SHP77 (cell line): Measurements from ENCODE around the gene LAPTM4A.
"Not testable (repeated sequence)": the region's sequence is repeated elsewhere in the genome, so short reads cannot be mapped to it uniquely, and the experiment has no call there.

ENCODE experiments used
- DNase-seq, 2 experiments: peaks; one replicate each; lab custom pipeline; 2025; lab: John Stamatoyannopoulos, UW

LAPTM4A gene

DNA sequence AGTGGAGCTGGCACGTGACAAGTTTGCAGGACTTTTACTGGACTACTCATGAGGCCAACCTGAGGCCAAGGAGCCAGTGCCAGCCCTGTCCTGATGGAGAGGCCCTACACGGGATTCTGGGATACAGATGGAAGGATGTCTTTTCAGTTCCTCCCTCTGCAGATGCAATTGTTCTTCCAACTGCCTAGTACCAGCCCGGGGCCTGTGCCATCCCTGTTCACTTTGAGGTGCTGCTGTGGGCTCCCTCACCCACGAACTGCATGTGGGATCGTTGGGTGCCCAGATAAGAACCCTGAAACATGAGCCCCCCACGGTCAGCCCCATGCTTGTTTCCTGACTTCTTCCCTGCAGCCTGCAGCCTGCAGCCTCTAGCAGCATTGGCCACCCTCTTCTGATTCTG is 25.3 kb upstream of the LAPTM4A start:
- no peak for DNase-seq

DNA sequence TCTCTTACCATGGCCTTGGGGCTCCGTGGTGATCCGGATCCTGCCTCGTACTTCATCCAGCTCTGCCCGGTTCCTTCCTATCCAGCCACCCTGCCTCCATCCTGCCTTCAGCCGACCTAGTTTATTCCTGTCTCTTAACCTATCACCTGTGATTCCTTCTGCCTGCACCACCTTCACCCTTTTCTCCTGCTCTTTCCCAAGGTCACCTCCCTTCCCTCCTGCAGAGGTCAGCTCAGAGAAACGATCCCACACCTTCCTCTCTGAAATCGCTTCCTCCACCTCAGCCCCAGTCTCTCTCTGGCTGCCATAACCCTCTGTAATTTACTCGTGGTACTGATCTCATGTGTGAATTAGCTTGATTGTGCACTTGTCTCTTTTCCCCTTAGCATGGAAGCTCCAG is 23.5 kb upstream of the LAPTM4A start:
- DNase-seq, result no peak

DNA sequence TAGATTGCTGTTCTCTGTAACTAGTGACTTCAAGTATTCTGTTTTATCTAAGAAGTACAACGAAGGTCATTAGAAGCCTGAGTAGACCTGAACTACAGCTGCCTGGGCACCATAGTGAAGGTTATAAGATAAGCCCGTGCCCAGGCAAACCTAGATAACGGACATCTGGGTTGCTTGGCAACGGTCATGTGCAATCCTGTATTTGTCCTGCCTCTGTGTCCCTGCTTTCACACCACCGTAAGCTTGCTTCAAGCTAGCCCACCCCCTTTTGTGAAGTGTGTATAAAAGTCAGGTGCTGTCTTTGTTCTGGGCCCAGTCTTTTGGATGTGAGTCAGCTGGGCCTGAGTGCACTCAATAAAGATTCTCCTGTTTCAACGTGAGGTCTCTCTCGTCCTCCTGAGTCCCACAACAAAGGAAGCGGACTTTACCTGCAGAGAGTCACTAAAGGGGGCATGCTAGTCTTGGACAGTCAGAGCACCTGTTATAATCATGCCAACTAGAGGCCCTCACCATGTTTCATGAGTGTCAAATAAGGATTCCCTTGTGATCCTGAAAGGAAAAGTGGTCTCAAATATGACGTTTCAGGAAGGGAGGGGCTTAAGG is 22.7 kb upstream of the LAPTM4A start:
- not testable (repeated sequence) for DNase-seq

DNA sequence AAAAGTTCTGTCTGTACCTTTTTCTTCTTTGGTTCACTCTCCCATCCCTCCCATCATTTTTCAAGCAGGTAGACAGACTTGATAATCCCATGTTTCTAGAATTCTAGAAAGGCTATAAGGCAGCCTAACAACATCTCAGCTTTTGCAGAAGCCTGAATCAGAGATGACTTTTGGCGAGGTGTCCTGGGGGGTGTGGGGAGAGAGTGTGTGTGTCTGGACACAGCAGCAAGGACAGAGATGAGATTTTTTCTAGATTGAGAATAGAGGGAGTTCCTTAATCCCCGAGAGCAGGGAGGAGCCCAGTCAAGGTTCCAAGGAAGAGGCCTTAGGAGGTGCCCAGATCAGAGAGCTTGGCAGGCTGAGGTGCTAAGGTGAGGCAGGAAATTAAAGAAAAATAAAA is 22.0 kb upstream of the LAPTM4A start:
- DNase-seq, result no peak

DNA sequence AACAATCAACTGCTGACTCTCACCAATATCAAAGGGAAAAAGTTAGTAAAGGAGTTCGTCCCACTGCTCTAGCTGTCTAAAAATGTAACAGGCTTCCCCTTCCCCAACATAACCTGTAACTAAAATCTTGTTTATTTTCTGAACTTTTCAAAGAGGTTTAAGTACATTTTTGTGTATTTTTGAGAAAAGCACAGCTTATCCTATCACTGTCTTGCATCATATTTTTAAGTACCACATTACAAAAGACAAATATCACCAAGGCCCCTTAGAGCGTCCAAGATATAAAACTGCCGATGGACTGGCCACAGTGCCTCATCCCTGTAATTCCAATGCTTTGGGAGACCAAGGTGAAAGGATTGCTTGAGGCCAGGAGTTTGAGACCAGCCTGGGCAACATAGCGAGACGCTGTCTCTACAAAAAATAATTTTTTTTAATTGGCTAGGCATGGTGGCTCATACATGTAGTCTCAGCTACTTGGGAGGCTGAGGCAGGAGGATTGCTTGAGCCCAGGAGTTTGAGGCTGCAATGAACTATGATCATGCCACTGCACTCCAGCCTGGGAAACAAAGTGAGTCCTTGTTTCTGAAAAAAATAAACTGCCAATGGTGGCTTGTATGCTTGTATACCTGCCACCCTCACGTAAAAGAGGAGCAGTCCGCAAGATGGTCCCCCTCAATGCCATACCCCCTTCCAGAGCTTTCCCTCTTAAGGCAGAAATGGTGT is 21.2 kb upstream of the LAPTM4A start:
- no peak for DNase-seq

DNA sequence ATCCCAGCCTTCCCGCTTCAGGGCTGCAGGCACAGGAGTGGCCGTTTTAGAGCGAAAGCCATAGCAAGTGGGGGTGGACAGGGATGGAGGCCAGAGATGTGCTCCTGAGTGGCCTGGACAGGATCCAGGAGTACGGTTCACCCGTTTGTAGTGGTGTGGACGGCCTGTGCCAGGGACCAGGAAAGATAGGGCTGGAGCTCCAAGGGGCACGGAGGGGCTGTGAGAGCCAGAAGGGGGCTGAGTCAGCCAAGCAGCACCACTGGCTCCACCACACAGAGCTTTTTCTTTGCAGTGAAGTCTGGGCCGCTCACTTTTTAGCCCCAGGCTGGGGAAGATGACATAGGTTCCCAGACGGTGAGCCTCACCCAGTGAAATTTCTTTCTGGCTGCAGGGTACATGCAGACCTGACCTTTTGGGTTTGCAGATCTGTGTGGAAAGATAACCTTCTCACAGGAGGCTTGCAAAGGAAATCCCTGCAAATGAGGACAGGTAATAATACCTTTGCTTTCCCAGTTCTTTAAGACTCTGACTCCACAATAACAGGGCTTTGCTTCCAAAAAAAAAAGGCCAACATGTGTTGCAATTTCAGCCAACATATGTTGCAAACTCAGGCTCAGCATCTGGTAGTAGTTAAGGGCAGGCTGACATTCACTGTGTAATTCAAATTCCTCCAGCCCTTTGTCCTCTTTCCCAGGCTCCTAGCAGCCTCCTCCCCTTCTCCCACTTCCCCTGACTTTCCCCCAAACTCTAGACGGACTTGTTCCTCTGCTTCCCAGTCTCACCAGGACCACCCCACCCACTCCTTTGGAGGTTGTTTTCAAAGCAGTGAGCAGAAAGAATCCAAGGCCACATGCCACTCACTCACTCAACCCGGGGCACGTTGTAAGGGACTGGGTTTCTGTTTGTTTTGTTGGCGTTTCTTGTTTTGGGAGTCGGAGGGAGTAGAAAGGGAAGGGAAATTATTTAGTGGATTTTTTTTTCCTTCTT is 20.3 kb upstream of the LAPTM4A start:
- no peak for DNase-seq

DNA sequence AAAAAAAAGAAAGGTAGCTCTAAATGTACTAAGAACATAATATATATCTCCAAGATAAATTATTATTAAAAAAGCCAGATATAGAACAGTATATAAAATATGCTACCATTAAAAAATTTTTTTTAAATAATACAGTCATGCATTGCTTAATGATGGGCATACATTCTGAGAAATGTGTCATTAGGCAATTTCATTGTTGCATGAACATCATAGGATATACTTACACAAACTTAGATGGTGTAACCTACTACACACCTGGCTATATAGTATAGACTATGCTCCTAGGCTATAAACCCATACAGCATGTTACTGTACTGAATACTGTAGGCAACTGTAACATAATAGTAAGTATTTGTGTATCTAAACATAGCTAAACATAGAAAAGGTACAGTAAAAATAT is 18.3 kb upstream of the LAPTM4A start:
- DNase-seq, result no peak

DNA sequence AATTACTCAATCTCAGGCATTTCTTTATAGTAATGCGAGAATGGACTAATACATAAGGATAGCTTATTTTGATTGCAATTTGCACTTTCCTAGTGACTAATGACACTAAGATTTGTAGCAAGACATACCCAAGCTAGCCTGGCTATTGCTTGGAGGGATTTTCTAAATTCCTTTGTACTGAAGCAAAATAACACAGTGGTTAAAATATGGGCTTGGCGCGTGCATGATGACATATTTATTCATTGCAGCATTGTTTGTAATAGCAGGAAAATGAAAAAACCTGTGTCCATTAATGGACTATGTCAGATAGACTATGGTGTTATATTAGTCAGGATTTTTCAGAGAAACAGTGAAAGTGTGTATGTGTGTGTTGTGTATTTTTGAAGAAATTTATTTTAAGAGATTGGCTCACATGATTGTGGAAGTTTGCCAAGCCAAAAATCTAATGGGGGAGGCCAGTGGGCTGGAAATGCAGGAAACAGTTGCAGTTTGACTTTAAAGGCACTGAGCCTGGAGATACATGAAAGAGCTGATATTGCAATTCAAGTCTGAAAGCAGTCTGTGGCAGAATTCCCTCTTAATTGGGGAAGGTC is 16.7 kb upstream of the LAPTM4A start:
- no peak for DNase-seq

DNA sequence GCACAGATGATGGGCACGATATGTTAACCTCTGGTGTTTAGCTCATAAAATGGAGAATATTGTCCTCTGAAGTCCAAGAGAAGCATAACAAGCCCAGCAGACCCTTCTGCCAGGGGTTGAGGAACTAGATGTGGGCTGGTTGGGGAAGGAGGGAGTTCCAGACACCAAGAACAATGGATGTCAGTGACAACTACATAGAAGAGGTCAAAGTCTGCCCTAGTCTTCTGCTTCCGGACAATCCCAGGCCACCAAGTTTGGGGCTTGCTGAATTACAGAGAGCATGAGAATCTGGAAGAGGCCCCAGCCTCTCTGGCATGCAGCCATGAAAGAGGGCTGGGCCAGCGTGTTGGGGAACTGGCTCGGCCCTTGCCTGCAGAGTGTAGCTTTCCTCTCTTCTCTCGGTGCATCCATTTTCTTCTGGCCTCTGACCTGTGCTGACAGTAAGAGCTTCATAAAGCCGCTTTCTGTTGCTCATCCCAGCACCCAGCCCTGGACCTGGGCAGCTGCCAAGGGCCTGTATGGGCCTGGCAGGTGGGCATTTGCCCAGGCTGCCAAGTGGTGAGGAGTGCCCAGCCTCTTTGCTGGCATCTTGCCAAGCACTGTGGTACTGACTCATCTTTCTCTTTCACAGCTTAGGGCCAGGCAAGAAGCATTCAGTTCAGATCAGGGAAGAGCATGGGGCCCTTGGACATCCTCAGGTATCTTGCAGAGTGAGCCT is 14.6 kb upstream of the LAPTM4A start:
- DNase-seq, result peak; percentile 65 to 82

DNA sequence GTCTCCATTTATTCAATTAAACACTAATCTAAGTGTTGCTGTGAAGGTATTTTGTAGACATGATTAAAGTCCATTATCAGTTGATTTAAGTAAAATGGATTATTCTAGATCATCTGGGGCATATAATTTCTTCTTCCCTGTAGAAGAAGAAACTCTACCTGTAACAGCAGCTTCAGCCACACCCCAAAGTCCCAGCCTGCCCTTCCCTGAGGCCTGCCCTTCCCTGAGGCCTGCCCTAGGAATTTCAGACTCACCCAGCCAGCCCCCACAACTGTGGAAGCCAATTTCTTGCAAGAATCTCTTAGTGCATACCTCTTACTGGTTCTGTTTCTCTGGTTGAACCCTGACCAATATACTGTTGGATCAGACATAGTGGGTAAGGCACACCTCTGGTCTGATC is 13.4 kb upstream of the LAPTM4A start:
- no peak for DNase-seq

DNA sequence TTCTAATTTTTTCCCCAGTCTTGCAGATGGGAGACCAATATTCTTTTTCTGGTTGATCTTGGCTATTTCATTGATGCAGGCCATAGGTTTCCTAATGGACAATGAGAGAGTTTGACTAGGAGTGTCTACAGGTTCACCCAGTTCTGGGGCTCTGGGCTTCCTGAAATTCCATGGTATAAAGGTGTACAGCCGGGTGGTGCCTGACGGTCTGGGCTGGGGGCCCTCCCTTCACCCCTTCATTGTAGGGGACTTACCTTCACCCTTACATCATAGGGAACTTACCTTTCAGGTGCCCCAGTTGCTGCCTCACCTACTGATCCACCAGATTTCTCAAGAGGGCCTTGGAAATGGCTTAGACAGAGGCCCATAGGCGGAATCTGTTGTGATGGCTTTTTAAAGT is 13.0 kb upstream of the LAPTM4A start:
- DNase-seq, result no peak

DNA sequence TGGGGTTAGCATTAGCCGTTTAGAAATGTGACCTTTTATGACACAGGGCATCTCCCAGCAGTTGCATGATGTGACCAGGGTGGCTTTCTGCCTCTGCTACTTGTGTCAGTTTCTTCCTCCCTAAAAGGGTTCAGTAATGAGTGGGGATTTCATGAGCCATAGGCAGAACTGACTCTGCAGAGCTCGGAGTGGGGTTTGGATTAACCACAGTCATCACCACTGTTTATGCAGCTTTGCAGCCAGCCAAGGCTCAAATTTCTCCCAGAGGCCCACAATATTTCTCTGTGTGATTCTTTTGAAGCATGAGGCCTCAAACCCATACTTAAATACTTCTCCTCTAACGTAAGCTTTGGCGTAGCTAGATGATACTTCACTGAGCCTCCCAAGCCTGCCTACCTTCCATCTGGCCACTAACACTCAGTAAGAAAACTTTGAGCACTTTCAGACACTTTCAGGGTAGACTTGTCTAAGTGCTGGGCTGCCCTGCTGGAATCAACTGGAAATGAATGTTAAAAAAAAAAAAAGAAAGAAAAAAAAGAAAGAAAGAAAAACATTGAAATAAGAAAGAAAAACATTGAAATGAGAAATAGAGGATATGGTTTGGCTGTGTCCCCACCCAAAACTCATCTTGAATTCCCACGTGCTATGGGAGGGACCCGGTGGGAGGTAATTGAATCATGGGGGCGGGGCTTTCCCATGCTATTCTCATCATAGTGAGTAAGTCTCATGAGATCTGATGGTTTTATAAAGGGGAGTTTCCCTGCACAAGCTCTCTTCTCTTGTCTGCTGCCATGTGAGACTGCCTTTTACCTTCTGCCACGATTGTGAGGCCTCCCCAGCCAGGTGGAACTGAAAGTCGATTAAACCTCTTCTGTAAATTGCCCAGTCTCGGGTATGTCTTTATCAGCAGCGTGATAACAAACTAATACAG is 11.5 kb upstream of the LAPTM4A start:
- no peak for DNase-seq

DNA sequence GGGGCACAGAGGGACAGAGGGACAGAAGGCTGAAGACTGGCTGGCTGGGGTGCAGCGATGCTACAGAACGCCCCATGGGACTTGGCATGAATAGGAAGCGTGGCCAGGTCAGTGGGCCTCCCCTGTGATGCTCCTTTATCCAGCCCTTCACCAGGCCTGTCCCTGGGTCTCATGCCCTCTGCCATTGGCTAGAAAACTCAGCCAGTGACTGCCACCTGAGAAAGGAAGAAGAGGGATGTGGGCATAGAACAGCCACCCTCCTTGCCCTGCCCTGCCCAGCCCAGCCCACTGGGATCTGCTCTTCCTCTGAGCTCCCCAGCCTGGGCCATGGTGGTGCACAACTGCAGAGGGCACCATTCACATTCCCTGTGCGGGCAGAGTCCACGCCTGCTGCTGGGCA is 10.5 kb upstream of the LAPTM4A start:
- no peak for DNase-seq

DNA sequence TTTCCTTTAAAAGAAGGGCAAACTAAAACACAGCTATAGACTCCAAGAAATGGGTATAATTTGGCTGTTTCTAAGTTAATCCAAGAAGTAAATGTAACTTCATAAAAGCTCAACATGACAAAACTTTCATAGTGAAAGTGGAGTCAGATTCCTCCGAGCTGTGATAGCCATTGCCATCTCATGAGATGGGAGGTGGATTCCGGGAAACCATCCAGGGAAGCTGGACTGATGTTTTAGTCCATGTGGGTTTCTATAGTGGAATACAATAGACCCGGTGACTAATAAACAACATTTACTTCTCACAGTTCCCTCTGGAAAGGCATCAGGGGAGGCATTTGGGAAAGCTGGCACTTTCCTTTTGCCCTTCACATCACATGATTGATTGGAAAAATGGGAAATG is 10.0 kb upstream of the LAPTM4A start:
- no peak for DNase-seq

DNA sequence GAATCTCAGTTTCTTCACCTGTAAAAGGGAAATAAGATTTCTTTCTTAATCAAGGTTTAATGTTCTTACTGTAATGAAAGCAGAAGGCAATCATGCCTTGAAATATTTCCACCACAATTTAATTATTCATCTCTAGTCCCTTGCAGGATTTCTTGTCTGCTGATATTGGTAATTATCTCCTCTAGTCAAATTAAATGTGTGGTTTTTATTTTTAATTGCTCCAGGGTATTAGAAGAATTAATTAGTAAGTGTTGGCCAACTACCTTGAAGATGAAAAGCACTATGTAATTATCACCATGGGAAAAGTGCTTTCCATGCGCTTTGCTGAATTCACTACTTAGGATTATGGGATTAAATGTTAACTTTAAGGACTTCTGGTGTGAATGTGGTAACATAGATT is 8.7 kb upstream of the LAPTM4A start:
- no peak for DNase-seq

DNA sequence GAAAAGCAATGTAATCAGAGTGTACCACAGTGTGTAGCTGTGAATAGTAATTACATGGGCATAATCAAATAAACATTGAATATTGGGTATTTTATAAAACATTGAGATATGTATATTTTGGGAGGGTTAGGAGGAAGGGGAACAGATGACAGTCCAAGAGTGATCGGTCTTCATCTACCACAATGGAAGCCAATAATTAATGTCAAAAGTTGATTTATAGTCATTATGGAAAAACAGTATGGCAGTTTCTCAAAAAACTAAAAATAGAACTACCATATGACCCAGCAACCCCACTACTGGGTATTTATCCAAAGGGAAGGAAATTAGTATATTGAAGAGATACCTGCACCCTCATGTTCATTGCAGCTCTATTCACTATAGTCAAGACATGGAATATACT is 5.8 kb upstream of the LAPTM4A start:
- no peak for DNase-seq

DNA sequence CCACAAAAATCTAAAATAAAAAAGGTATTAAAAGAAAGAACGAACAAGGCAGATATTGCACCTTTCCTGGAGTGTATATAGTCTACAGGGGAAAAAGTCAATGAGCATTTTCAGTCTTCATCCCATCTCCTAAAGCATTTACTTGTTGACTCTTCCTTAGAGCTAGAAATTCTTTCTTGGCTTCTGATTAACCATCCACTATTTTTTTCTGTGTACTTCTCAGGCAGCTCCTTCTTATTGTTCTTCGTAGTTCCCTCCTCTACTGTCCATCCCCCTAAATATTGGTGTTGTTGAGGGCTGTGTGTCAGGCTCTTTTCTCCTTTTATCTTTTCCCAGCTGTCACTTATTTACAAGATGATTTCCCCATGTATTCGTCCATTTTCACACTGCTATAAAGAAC is 3.5 kb upstream of the LAPTM4A start:
- DNase-seq, result no peak

DNA sequence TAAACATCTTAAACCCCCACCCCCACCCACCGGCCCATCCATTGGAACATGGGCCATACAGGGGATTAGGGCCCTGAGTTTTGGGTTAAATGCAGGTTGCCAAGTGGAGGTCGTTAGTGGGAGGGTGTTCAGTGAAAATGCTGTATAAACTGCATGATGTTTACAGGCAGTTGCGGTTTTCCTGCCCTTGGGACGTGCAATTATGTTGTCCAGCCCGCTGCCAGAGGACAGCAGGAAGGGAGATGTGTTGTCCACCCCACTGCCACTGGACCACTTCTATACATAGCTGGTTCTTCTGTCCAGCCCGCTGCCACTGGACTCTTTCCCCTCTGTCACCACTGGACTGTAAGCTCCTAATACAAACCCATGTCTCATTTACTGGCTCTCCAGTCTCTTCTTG is 2.7 kb upstream of the LAPTM4A start:
- DNase-seq, result no peak

DNA sequence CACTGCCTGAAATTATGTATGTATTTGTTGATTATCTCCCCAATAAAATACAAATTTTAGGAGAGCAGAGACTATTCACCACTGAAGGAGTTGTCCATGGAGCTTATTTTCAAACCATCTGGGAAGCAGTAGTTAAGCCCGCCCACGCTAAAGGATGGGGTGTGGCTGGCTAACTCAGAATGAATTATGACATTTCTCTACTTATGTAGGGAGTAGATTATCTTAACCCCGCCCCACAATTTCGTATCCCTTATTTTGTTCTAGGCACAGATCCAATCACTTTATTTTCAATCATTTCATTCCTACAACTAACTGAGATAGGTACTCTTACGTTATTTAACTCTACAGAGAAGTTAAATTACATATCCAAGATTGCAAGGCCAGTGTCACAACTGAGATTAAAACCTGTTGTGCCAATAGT is 1.4 kb upstream of the LAPTM4A start:
- peak; percentile 49 to 50 for DNase-seq

DNA sequence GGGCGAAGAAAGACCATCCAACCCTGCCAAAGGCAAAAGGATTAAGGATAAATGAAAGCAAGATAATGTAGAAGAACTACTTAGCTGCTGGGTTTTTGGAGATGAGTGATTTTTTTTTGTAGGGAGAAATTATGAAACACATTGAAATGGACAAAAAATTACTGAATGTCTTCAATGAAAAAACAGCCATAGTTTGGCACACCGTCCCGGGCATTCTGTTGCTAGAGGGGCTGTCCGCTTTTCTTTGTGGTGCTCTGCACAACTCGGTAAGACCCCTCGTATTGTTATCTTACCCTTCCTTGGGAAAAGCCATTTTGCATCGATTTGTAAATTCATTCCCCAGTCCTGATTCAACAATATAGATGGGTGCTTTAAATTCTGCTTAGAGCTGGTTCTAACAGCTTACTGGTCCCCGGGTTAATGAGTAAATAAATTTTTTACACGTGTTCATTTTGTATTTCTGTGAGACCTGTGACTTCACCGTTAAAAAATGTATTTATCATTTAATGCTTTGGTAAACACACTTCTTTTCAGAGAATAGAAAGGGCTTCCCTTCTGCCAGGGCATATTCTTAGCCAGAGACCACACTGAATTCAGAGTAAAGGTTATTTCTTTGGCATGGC is 912 bp upstream of the LAPTM4A start:
- no peak for DNase-seq
